Fibroblast of the aortic adventitia (primary cell): ENCODE data around the gene KDM1B. TPM values are rescaled to one million over a fixed set of nuclear protein-coding genes. Genes with fewer than 3 reads are reported as not detected.

Experiments
- DNase-seq: peaks from one replicate; pipeline ENCODE4 v3.0.0-alpha.2; 2010; ENCODE audit warnings: low read depth
- H3K4me3 ChIP-seq: 2 replicates; pipeline ENCODE4 v1.5.1; 2011; ENCODE audit warnings: low read depth, mild to moderate bottlenecking, control low read depth, low read length, moderate library complexity
- total RNA-seq: library from RNA; depleted of rRNA; stranded (reverse); fragments of >200 nt; gene quantifications from 2 replicates; pipeline ENCODE4 v1.2.3, GENCODE V29; 2012; ENCODE audit warnings: low replicate concordance
- TF ChIP-seq, protein P1 (sequence below): IDR thresholded peaks from 2 replicates; pipeline ENCODE4 v1.5.1; 2011; ENCODE audit warnings: mild to moderate bottlenecking, low read length, control low read depth, inconsistent platforms; ENCODE audit not compliant: insufficient read depth

Gene KDM1B
- total RNA-seq, 1 donor = 25.4 TPM

DNA sequence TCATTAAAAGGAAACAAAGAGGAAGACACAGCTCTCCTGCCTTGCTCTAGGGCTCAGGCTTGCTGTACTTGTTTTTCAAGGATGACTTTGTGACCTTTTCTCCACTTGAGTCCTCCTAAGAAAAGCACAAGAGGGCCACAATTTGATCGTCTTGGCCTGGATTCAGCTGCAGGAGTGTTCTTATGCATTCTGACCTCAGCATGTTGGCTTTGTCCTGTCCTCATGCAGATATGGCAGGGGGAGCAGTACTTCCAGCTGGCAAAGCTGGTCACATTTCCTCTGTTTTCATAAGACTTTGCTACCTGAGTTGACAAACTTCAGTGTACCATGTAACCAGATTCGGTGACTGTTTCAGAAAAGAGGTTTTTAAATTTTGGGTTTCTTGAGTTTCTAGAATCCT, 30.8 kb downstream of the KDM1B start:
- DNase-seq = no peak
- TF ChIP-seq, protein P1, sequence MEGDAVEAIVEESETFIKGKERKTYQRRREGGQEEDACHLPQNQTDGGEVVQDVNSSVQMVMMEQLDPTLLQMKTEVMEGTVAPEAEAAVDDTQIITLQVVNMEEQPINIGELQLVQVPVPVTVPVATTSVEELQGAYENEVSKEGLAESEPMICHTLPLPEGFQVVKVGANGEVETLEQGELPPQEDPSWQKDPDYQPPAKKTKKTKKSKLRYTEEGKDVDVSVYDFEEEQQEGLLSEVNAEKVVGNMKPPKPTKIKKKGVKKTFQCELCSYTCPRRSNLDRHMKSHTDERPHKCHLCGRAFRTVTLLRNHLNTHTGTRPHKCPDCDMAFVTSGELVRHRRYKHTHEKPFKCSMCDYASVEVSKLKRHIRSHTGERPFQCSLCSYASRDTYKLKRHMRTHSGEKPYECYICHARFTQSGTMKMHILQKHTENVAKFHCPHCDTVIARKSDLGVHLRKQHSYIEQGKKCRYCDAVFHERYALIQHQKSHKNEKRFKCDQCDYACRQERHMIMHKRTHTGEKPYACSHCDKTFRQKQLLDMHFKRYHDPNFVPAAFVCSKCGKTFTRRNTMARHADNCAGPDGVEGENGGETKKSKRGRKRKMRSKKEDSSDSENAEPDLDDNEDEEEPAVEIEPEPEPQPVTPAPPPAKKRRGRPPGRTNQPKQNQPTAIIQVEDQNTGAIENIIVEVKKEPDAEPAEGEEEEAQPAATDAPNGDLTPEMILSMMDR = no peak
- H3K4me3 ChIP-seq = no peak overlapping the region

GRCh38 chr6:18186540-18187250, 31.5 kb downstream of the KDM1B start:
- no peak for DNase-seq
- no peak overlapping the region for H3K4me3 ChIP-seq
- TF ChIP-seq, protein P1 = no peak

DNA sequence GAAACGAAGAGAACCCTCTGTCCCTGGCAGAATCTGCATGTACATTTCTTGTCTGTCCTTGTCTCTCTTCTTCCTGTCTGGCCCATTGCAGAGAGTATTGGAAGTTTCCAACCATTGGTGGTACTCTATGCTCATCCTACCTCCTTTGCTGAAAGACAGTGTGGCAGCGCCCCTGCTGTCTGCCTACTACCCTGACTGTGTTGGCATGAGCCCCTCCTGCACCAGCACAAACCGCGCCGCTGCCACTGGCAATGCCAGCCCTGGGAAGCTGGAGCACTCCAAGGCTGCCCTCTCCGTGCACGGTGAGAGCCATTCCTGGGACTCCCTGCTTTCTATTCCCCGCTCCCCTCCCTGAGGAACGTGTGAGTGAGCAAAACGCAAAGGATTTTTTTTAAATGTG, 32.5 kb downstream of the KDM1B start:
- DNase-seq = no peak
- no peak overlapping the region for H3K4me3 ChIP-seq
- TF ChIP-seq, protein P1 = no peak

- TF ChIP-seq, protein P1 = no peak
- no peak for DNase-seq
- H3K4me3 ChIP-seq = no peak overlapping the region
Measured at GRCh38 chr6:18189196-18189595, 34.0 kb downstream of the KDM1B start.

DNA sequence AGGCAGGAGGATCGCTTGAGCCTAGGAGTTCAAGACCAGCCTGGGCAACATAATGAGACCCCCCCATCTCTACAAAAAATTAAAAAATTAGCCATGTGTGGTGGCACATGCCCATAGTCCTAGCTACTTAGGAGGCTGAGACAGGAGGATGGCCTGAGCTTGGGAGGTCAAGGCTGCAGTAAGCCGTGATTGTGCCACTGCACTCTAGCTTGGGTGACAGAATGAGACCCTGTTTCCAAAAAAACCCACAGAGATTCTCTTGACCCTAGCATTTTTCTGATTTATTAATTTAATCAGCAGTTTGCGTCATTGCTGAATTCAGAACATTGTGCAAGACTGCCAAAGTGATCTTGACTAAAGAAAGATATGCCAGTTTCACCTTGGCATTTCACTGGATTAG, 36.8 kb downstream of the KDM1B start:
- H3K4me3 ChIP-seq = no peak overlapping the region
- DNase-seq = no peak
- TF ChIP-seq, protein P1 = no peak

- TF ChIP-seq, protein P1 = no peak
- no peak for DNase-seq
Measured at GRCh38 chr6:18203786-18204185, 48.6 kb downstream of the KDM1B start.

DNA sequence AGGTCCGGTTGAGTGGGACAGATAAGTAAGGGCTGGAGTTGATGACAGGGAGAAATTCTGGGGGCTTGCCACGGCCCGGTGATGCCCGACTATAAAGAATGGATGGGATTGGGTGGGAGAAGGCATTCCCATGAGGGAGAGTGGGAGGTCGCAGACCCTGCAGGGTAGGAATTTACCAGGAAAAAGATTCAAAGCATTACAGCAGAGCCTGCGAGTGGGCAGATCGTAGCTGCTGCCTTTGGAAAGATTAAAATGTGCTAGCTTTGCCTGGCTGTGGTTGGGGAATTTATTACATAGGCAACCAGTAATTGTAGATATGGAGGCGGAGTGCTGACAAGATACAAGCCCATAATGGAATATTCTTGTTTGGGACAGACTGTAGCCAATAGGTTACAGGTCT, 49.5 kb downstream of the KDM1B start:
- H3K4me3 ChIP-seq = no peak overlapping the region
- DNase-seq = no peak
- TF ChIP-seq, protein P1 = no peak

More at GRCh38 chr6:18203786-18204185, 48.6 kb downstream of the KDM1B start:
- no peak overlapping the region for H3K4me3 ChIP-seq
